Gastrocnemius medialis (tissue), 4 donors: Measurements from ENCODE around the gene TXNL4A.

Experiments
- POLR2A ChIP-seq, 2 donors: fragments of 450-650 bp; IDR thresholded peaks; one replicate each; pipeline ENCODE4 v1.6.1; 2017; ENCODE audit warnings: antibody characterized with exemption in 2 of 2, mild to moderate bottlenecking in 2 of 2, moderate library complexity in 2 of 2
- TF ChIP-seq, protein P1 (sequence below), 5 experiments: fragments of 450-650 bp in 3 of 5; fragments of 200-600 bp in 2 of 5; sonication (generic) in 2 of 5; IDR thresholded peaks in 4 of 5; conservative IDR thresholded peaks in 1 of 5; 1 replicate in 4 of 5; 2 replicates in 1 of 5; pipeline ENCODE4 v1.5.1; 2016 to 2019; ENCODE audit warnings: antibody characterized with exemption in 5 of 5, mild to moderate bottlenecking in 3 of 5, moderate library complexity in 3 of 5

- TF ChIP-seq, protein P1, sequence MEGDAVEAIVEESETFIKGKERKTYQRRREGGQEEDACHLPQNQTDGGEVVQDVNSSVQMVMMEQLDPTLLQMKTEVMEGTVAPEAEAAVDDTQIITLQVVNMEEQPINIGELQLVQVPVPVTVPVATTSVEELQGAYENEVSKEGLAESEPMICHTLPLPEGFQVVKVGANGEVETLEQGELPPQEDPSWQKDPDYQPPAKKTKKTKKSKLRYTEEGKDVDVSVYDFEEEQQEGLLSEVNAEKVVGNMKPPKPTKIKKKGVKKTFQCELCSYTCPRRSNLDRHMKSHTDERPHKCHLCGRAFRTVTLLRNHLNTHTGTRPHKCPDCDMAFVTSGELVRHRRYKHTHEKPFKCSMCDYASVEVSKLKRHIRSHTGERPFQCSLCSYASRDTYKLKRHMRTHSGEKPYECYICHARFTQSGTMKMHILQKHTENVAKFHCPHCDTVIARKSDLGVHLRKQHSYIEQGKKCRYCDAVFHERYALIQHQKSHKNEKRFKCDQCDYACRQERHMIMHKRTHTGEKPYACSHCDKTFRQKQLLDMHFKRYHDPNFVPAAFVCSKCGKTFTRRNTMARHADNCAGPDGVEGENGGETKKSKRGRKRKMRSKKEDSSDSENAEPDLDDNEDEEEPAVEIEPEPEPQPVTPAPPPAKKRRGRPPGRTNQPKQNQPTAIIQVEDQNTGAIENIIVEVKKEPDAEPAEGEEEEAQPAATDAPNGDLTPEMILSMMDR (IDR thresholded peaks at IDR 0.05 in 4 of 5, conservative IDR thresholded peaks at IDR 0.05 in 1 of 5), result no peak
- no peak for TF ChIP-seq POLR2A (IDR thresholded peaks at IDR 0.05)
Measured at GRCh38 chr18:79953971-79954651, 34.3 kb downstream of the TXNL4A start.
